HepG2 (cell line): ENCODE data around the gene AGXT. TPM values are rescaled to one million over a fixed set of nuclear protein-coding genes. Genes with fewer than 3 reads are reported as not detected.
A peak's percentile ranks its signal among the peaks of the same experiment; 100 is the strongest.

Source experiments
- ATAC-seq: fragments of 200-7000 bp; cut with Tn5 transposase; 3 replicates; pipeline ENCODE4 v1.9.1; 2020; ENCODE audit warnings: mild to moderate bottlenecking, moderate library complexity
- BruUV-seq: library from RNA; stranded (reverse); fragments of 400-500 nt; replicated peaks from 2 replicates; lab custom pipeline; 2021; lab: Mats Ljungman, UMichigan
- CTCF ChIA-PET: fragments of 300-600 bp; formaldehyde crosslinking; extraction: SDS; loops from one replicate; lab custom pipeline; 2021; ENCODE audit warnings: low total read pairs, inconsistent platforms, low intra/inter-chr PET ratio; lab: Yijun Ruan, JAX
- POLR2A ChIA-PET: fragments of 350-600 bp; sonication (Branson Sonifier 250); formaldehyde crosslinking; loops from one replicate; lab custom pipeline; 2020; ENCODE audit warnings: antibody characterized with exemption, inconsistent platforms; lab: Yijun Ruan, JAX
- DNase-seq: peaks from one replicate; pipeline ENCODE4 v3.0.0-alpha.2; 2015; ENCODE audit warnings: low spot score
- FAIRE-seq: peaks from 3 replicates; lab custom pipeline; 2011; peaks lifted over from hg19 to GRCh38; lab: Jason Lieb, UNC
- H2AFZ ChIP-seq: one replicate; pipeline ENCODE4 v1.6.1; 2011; ENCODE audit warnings: low read length, inconsistent platforms
- H3K27ac ChIP-seq: fragments of 300-600 bp; 3 replicates; pipeline ENCODE4 v1.8.0; 2011; ENCODE audit warnings: mixed run types, mild to moderate bottlenecking, mixed read lengths, low read length, inconsistent platforms; ENCODE audit not compliant: insufficient read depth; ENCODE audit errors: extremely low read length
- H3K27me3 ChIP-seq, 2 experiments: fragments of 200-600 bp in 1 of 2; 2 replicates in 1 of 2; 3 replicates in 1 of 2; pipeline versions ENCODE4 v1.6.0 to v1.8.0; 2011; ENCODE audit warnings: low read length in 2 of 2, mild to moderate bottlenecking in 2 of 2, moderate library complexity in 2 of 2, inconsistent platforms in 1 of 2; ENCODE audit not compliant: insufficient read depth in 2 of 2, control insufficient read depth in 1 of 2
- H3K36me3 ChIP-seq, 2 experiments: fragments of 200-600 bp in 1 of 2; replicated peaks in 1 of 2; 2 replicates in 1 of 2; 3 replicates in 1 of 2; pipeline versions ENCODE4 v1.5.1 to v1.8.0; 2011; ENCODE audit warnings: low read length in 2 of 2, inconsistent platforms in 1 of 2; ENCODE audit not compliant: insufficient read depth in 2 of 2, control insufficient read depth in 1 of 2
- H3K4me1 ChIP-seq: 2 replicates; pipeline ENCODE4 v1.5.1; 2012; ENCODE audit warnings: low read length, inconsistent platforms; ENCODE audit not compliant: insufficient read depth
- H3K4me2 ChIP-seq: 2 replicates; pipeline ENCODE4 v1.6.0; 2011; ENCODE audit warnings: low read depth, low read length, inconsistent platforms
- H3K4me3 ChIP-seq, 3 experiments: fragments of 200-600 bp in 1 of 3; sonication (generic), shearing (Covaris generic) in 1 of 3; replicated peaks in 1 of 3; 2 replicates each; pipeline ENCODE4 v1.5.1; 2011 to 2016; ENCODE audit warnings: low read length in 3 of 3, inconsistent platforms in 2 of 3, low read depth in 2 of 3, mild to moderate bottlenecking in 2 of 3, control low read depth in 1 of 3, mixed read lengths in 1 of 3; ENCODE audit not compliant: insufficient read depth in 1 of 3
- H3K79me2 ChIP-seq: one replicate; pipeline ENCODE4 v1.6.1; 2011; ENCODE audit warnings: low read length, inconsistent platforms; ENCODE audit not compliant: insufficient read depth
- H3K9ac ChIP-seq: 2 replicates; pipeline ENCODE4 v1.6.0; 2011; ENCODE audit warnings: mild to moderate bottlenecking, low read depth, low read length, inconsistent platforms; ENCODE audit not compliant: insufficient read depth
- H3K9me3 ChIP-seq: 2 replicates; pipeline ENCODE4 v1.5.1; 2012; ENCODE audit warnings: mild to moderate bottlenecking, low read length
- H4K20me1 ChIP-seq: 2 replicates; pipeline ENCODE4 v1.6.0; 2011; ENCODE audit warnings: inconsistent platforms, mild to moderate bottlenecking, low read length, moderate library complexity; ENCODE audit not compliant: insufficient read depth
- MED1 ChIP-seq: sonication (generic); formaldehyde crosslinking; IDR thresholded peaks from 2 replicates; pipeline ENCODE4 v1.4.0; 2020; ENCODE audit warnings: missing genetic modification reagents
- NFYB ChIP-seq: sonication (generic); formaldehyde crosslinking; IDR thresholded peaks from 2 replicates; pipeline ENCODE4 v1.4.0; 2020; ENCODE audit warnings: missing genetic modification reagents
- NR2F6 ChIP-seq, 2 experiments: IDR thresholded peaks; 2 replicates each; pipeline ENCODE4 v1.6.1; 2016; ENCODE audit warnings: antibody characterized with exemption in 1 of 2, mild to moderate bottlenecking in 1 of 2
- RCOR2 ChIP-seq: IDR thresholded peaks from 2 replicates; pipeline ENCODE4 v1.6.1; 2016; ENCODE audit warnings: missing biosample characterization, missing genetic modification reagents
- ZNF574 ChIP-seq: sonication (generic); formaldehyde crosslinking; IDR thresholded peaks from 2 replicates; pipeline ENCODE4 v1.4.0; 2020; ENCODE audit warnings: missing genetic modification reagents
- ZNF790 ChIP-seq: sonication (generic); formaldehyde crosslinking; IDR thresholded peaks from 2 replicates; pipeline ENCODE4 v1.8.0; 2022; ENCODE audit warnings: missing genetic modification reagents, mild to moderate bottlenecking, borderline replicate concordance
- whole genome bisulfite sequencing: methylation state at CpG from one replicate; pipeline ENCODE4 v1.1.6; 2017; ENCODE audit warnings: low lambda C conversion rate; 5-methylcytosine and 5-hydroxymethylcytosine counted together
- in situ Hi-C: cut with HindIII; loops from 2 replicates; pipeline ENCODE4 v1.10.0; 2017; ENCODE audit warnings: low pct_unique_long_range_greater_than_20kb; ENCODE audit not compliant: extremely low pct_ligation_motif_present
- intact Hi-C: fragments of 100-400 bp; cut with micrococcal nuclease; formaldehyde crosslinking; loops from one replicate; pipeline ENCODE4 v1.10.0; 2022; ENCODE audit not compliant: unreplicated experiment
- polyA plus RNA-seq, 8 experiments: library from polyadenylated mRNA; depleted of rRNA in 3 of 8; stranded (reverse) in 7 of 8; unstranded in 1 of 8; fragments of >200 nt; fragmentation: Illumina TruSeq in 4 of 8; extraction: Trizol in 4 of 8; gene quantifications; 2 replicates each; pipeline versions ENCODE4 v1.2.1 to v1.2.3, GENCODE V29; 2011 to 2016; ENCODE audit warnings: low read depth in 4 of 8, missing spikeins in 1 of 8, mixed read lengths in 1 of 8; ENCODE audit not compliant: insufficient read depth in 1 of 8
- total RNA-seq, 5 experiments: library from RNA; depleted of rRNA; stranded (reverse); fragments of >200 nt; fragmentation: Illumina TruSeq; extraction: Trizol; gene quantifications; 2 replicates each; pipeline ENCODE4 v1.2.3, GENCODE V29; 2016; ENCODE audit warnings: low read depth in 1 of 5
- TF ChIP-seq, protein P1 (sequence below): sonication (generic); formaldehyde crosslinking; IDR thresholded peaks from 2 replicates; pipeline ENCODE4 v1.4.0; 2020; ENCODE audit warnings: mild to moderate bottlenecking, missing genetic modification reagents
- TF ChIP-seq, protein P2 (sequence below), 2 experiments: sonication (generic) in 1 of 2; formaldehyde crosslinking in 1 of 2; IDR thresholded peaks; 2 replicates each; pipeline versions ENCODE4 v1.4.0 to v1.6.1; 2018 to 2020; ENCODE audit warnings: missing genetic modification reagents in 2 of 2, borderline replicate concordance in 1 of 2, low read depth in 1 of 2, mild to moderate bottlenecking in 1 of 2, missing biosample characterization in 1 of 2
- TF ChIP-seq, protein P3 (sequence below): sonication (generic); formaldehyde crosslinking; IDR thresholded peaks from 2 replicates; pipeline ENCODE4 v1.5.1; 2020; ENCODE audit warnings: mild to moderate bottlenecking, missing genetic modification reagents, moderate library complexity

AGXT gene
- total and polyA plus RNA-seq, 2 of the 13 experiments (the other 11 are each of a cell fraction or from before 2014, with no cell fraction given) = 41.9 to 96.1 TPM

DNA sequence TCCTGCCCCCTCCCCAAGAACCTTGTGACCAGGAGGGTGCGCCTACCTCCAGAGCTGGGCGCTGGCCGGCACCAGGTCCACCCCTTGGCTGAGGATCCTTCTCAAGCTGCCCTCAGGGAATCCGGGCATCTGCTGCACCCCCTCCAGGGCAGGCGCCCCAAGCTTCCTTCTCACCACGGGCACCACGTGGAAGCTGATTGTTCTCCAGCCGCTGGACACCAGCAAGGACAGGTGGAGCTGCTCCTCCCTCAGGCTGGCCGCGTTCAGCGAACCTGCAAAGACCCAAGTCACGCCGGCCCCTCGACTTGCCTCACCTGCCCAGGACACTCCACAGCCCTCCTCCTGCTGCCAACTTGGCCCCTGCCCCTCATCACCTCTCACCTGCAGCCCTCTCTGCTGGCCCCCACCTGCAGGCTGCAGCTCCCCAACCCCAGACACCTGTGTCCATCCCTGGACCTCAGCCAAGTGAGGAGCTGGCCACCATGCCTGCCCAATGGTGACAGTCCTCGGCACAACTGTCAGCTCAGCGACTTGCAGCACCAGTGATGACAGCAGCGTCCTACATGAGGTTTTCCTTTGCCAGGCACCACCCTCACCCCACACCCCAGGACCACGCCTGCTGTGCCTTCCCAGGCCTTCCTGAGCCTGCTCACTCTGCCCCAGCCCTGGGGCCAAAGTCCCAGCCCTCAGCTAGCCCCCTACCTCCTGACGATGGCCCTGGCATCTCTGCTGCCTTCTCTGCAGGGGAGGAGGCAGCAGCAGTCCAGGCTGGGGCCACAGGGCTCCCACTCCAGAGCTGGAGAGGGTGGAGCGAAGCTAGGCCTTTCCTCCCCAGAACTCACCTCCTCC lies 23.1 kb downstream of the AGXT start:
- no peaks in the 10 kb centered on the region for H4K20me1 ChIP-seq
- no peaks in the 10 kb centered on the region for H3K36me3 ChIP-seq
- H3K79me2 ChIP-seq = no peaks in the 10 kb centered on the region
- no peak overlapping the region for H3K4me2 ChIP-seq
- FAIRE-seq = no peak
- H3K4me3 ChIP-seq = no peak overlapping the region
- H3K4me1 ChIP-seq = peaks cover 88% of the 10 kb centered on the region
- no peak overlapping the region for H3K9ac ChIP-seq
- DNase-seq = no peak
- POLR2A ChIA-PET = interaction anchor here (1.0 to 9.3 kb wide), 2 partner anchors 17 to 34 kb away, joined by 4 to 63 read pairs; no protein-coding TSS in a partner anchor
- in situ Hi-C loops = no loop called here
- WGBS = 74% methylated on average over 16 of the region's 20 CpGs
- intact Hi-C loops = no loop called here
- H3K27ac ChIP-seq = no peak overlapping the region
- CTCF ChIA-PET = no interaction called here
- ATAC-seq = no peak
- no TSS peak for BruUV-seq
- H3K9me3 ChIP-seq = no peaks in the 10 kb centered on the region
- H2AFZ ChIP-seq = no peak overlapping the region
- no peaks in the 10 kb centered on the region; a peak in 1 of 5 replicates for H3K27me3 ChIP-seq
- TF ChIP-seq, protein P1, sequence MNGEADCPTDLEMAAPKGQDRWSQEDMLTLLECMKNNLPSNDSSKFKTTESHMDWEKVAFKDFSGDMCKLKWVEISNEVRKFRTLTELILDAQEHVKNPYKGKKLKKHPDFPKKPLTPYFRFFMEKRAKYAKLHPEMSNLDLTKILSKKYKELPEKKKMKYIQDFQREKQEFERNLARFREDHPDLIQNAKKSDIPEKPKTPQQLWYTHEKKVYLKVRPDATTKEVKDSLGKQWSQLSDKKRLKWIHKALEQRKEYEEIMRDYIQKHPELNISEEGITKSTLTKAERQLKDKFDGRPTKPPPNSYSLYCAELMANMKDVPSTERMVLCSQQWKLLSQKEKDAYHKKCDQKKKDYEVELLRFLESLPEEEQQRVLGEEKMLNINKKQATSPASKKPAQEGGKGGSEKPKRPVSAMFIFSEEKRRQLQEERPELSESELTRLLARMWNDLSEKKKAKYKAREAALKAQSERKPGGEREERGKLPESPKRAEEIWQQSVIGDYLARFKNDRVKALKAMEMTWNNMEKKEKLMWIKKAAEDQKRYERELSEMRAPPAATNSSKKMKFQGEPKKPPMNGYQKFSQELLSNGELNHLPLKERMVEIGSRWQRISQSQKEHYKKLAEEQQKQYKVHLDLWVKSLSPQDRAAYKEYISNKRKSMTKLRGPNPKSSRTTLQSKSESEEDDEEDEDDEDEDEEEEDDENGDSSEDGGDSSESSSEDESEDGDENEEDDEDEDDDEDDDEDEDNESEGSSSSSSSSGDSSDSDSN (CRISPR knock-in tag) = 0 out of 2 replicates have a peak, but pooled peaks have one; percentile 1
- no peak for TF ChIP-seq ZNF790 (CRISPR knock-in tag)
- no peak for TF ChIP-seq MED1 (CRISPR knock-in tag)
- TF ChIP-seq RCOR2 (CRISPR knock-in tag) = no peak
- no peak for TF ChIP-seq ZNF574 (CRISPR knock-in tag)
- TF ChIP-seq NR2F6 (IDR thresholded peaks at IDR 0.05) = no peak
- TF ChIP-seq NR2F6 (CRISPR knock-in tag; IDR thresholded peaks at IDR 0.05) = no peak
- TF ChIP-seq, protein P2, sequence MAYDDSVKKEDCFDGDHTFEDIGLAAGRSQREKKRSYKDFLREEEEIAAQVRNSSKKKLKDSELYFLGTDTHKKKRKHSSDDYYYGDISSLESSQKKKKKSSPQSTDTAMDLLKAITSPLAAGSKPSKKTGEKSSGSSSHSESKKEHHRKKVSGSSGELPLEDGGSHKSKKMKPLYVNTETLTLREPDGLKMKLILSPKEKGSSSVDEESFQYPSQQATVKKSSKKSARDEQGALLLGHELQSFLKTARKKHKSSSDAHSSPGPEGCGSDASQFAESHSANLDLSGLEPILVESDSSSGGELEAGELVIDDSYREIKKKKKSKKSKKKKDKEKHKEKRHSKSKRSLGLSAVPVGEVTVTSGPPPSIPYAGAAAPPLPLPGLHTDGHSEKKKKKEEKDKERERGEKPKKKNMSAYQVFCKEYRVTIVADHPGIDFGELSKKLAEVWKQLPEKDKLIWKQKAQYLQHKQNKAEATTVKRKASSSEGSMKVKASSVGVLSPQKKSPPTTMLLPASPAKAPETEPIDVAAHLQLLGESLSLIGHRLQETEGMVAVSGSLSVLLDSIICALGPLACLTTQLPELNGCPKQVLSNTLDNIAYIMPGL (CRISPR knock-in tag; IDR thresholded peaks at IDR 0.05; ENCODE audit: borderline replicate concordance in 1 of 2, low read depth in 1 of 2) = no peak
- no peak for TF ChIP-seq NFYB (CRISPR knock-in tag)
- TF ChIP-seq, protein P3, sequence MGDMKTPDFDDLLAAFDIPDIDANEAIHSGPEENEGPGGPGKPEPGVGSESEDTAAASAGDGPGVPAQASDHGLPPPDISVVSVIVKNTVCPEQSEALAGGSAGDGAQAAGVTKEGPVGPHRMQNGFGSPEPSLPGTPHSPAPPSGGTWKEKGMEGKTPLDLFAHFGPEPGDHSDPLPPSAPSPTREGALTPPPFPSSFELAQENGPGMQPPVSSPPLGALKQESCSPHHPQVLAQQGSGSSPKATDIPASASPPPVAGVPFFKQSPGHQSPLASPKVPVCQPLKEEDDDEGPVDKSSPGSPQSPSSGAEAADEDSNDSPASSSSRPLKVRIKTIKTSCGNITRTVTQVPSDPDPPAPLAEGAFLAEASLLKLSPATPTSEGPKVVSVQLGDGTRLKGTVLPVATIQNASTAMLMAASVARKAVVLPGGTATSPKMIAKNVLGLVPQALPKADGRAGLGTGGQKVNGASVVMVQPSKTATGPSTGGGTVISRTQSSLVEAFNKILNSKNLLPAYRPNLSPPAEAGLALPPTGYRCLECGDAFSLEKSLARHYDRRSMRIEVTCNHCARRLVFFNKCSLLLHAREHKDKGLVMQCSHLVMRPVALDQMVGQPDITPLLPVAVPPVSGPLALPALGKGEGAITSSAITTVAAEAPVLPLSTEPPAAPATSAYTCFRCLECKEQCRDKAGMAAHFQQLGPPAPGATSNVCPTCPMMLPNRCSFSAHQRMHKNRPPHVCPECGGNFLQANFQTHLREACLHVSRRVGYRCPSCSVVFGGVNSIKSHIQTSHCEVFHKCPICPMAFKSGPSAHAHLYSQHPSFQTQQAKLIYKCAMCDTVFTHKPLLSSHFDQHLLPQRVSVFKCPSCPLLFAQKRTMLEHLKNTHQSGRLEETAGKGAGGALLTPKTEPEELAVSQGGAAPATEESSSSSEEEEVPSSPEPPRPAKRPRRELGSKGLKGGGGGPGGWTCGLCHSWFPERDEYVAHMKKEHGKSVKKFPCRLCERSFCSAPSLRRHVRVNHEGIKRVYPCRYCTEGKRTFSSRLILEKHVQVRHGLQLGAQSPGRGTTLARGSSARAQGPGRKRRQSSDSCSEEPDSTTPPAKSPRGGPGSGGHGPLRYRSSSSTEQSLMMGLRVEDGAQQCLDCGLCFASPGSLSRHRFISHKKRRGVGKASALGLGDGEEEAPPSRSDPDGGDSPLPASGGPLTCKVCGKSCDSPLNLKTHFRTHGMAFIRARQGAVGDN (CRISPR knock-in tag) = 0 out of 2 replicates have a peak, but pooled peaks have one; percentile 8
